Heart right ventricle (tissue), 16 donors: ENCODE data around the gene NCKIPSD. TPM values are rescaled to one million over a fixed set of nuclear protein-coding genes. Genes with fewer than 3 reads are reported as not detected.

Experiments
- ATAC-seq, 8 donors: fragments of 200-7000 bp; cut with Tn5 transposase; one replicate each; pipeline ENCODE4 v1.9.1; 2020; ENCODE audit warnings: mild to moderate bottlenecking in 8 of 8, moderate library complexity in 8 of 8, moderate number of reproducible peaks in 1 of 8
- DNase-seq, 2 donors: peaks; one replicate each; pipeline ENCODE4 v3.0.0-alpha.2; 2020
- H3K27ac ChIP-seq, 10 donors: fragments of 200-600 bp; sonication (generic) in 2 of 10; one replicate each; pipeline versions ENCODE4 v1.5.0 to v1.8.0; 2020 to 2022; ENCODE audit warnings: mild to moderate bottlenecking in 3 of 10
- H3K27me3 ChIP-seq, 7 donors: fragments of 200-600 bp; one replicate each; pipeline ENCODE4 v1.8.0; 2021 to 2022; ENCODE audit warnings: mild to moderate bottlenecking in 2 of 7
- H3K36me3 ChIP-seq, 9 donors: fragments of 200-600 bp; sonication (generic) in 1 of 9; one replicate each; pipeline versions ENCODE4 v1.5.0 to v1.8.0; 2020 to 2022; ENCODE audit warnings: mild to moderate bottlenecking in 2 of 9
- H3K4me1 ChIP-seq, 9 donors: fragments of 200-600 bp; sonication (generic) in 1 of 9; one replicate each; pipeline versions ENCODE4 v1.5.0 to v1.8.0; 2020 to 2022; ENCODE audit warnings: mild to moderate bottlenecking in 4 of 9
- H3K4me3 ChIP-seq, 10 donors: fragments of 200-600 bp; sonication (generic) in 2 of 10; one replicate each; pipeline versions ENCODE4 v1.5.0 to v1.8.0; 2020 to 2022; ENCODE audit warnings: mild to moderate bottlenecking in 7 of 10, moderate library complexity in 2 of 10
- H3K9me3 ChIP-seq, 11 donors: fragments of 200-600 bp in 10 of 11; sonication (generic) in 2 of 11; one replicate each; pipeline versions ENCODE4 v1.5.0 to v1.8.0; 2013 to 2022; ENCODE audit warnings: mild to moderate bottlenecking in 2 of 11, control low read depth in 1 of 11, moderate library complexity in 1 of 11
- CTCF ChIP-seq, 9 donors: fragments of 200-600 bp; sonication (generic) in 2 of 9; IDR thresholded peaks; one replicate each; pipeline versions ENCODE4 v1.5.0 to v1.8.0; 2021 to 2022; ENCODE audit warnings: antibody characterized with exemption in 9 of 9, mild to moderate bottlenecking in 5 of 9, moderate library complexity in 1 of 9
- WGBS, 2 donors: extraction: QIAGEN DNeasy Blood & Tissue Kit; methylation state at CpG; one replicate each; pipeline ENCODE4 v1.1.7; 2013; ENCODE audit warnings: inconsistent platforms in 1 of 2; 5-methylcytosine and 5-hydroxymethylcytosine counted together
- intact Hi-C, 10 donors: fragments of 100-400 bp; cut with DNase I; formaldehyde crosslinking; loops; one replicate each; pipeline versions ENCODE4 v1.11.1 to v1.14.2; 2022
- polyA plus RNA-seq, 2 donors: library from polyadenylated mRNA; stranded (reverse); fragments of 200-250 nt; gene quantifications; one replicate each; pipeline ENCODE4 v1.2.3, GENCODE V29; 2013
- total RNA-seq, 10 donors: library from RNA; stranded (reverse); fragmentation: NEBNext Ultra II Directional in 3 of 10; extraction: Animal tissue kit (Norgen Biotek cat#: 25700) in 3 of 10; gene quantifications; one replicate each; pipeline versions ENCODE4 v1.2.1 to v1.2.4, GENCODE V29; 2021 to 2023
- donor health status: Arrhythmogenic right ventricular cardiomyopathy.
- donor health status: ischemic (EF 13 %, LVEDD 7.1; RV severe dilation, severe dysfunction).
- donor health status: healthy with polysubstance abuse.
- donor health status: DM: no; HTN: yes; CAD: no.
- donor health status: DM: no; HTN: no; CAD: no.
- donor health status: ischemic (EF 25% LVEDD 6.9; RV normal size, moderate dysfunction).
- donor health status: ischemic (EF 25% LVEDD 5.7; RV mildly dilated, moderate dysfunction).
- donor health status: healthy.
- donor health status: DM: yes; HTN: yes; CAD: no.
- donor health status: Ischemic cardiomyopathy.
- donor health status: ischemic (EF 35%, LVEDD 5.7; RV mildly dilated, moderate dysfunction).
- donor health status: nonischemic (EF 11% LVEDD 7.7; RV severe dilation, severe dysfunction).
- donor health status: DM: yes; HTN: yes; CAD: no.
- donor health status: PGD.
- donor health status: ischemic (EF 29% LVEDD 5.4; RV normal size, mild dysfunction).
- donor health status: nonischemic (EF 23%, LVEDD 6.1; RV moderate dilation, normal function).

Gene NCKIPSD
- total and polyA plus RNA-seq, 12 donors: 9.4 to 21.1 (median 14.6) TPM

DNA sequence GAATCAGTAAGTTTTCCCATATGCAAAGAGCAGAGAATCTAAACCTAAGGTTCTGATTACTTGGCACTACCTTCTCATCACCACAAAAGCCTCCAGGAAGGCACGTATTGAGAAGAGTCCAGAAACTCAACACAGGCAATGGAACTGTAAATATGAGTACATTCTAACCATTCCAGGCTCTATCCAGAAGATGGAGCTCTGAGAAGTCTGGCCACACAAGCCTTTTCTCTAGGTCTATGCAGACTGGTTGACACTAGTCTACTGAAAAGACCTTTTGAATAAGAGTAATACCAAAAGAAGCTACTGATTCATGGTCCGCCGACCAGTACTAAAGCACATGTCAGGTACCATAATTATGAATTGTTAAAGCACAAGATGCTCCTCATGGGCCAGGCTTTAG lies 12.2 kb upstream of the NCKIPSD start:
- TF ChIP-seq CTCF (IDR thresholded peaks at IDR 0.05): no peak
- peaks cover 0 to 70% (median 14%) of the 10 kb centered on the region in 9 donors for H3K36me3 ChIP-seq
- intact Hi-C loops: no loop called here
- H3K9me3 ChIP-seq: no peaks in the 10 kb centered on the region
- no peak for DNase-seq
- peaks cover 0 to 66% (median 38%) of the 10 kb centered on the region in 9 donors for H3K4me1 ChIP-seq
- WGBS, 2 donors: 84 to 94% methylated on average over 3 of the region's 3 CpGs
- H3K4me3 ChIP-seq: no peak overlapping the region
- ATAC-seq: no peak
- no peak overlapping the region for H3K27ac ChIP-seq
- H3K27me3 ChIP-seq: no peaks in the 10 kb centered on the region

GRCh38 chr3:48696601-48697000 lies 10.9 kb upstream of the NCKIPSD start:
- H3K36me3 ChIP-seq: peaks cover 0 to 81% (median 22%) of the 10 kb centered on the region in 9 donors
- no peak for TF ChIP-seq CTCF (IDR thresholded peaks at IDR 0.05)
- H3K27ac ChIP-seq: peak overlapping the region in 4 of 10 donors; percentile 69 to 86 (median 79)
- no peak for ATAC-seq
- no peak for DNase-seq
- intact Hi-C loops: no loop called here
- H3K4me3 ChIP-seq: no peak overlapping the region
- H3K4me1 ChIP-seq: peaks cover 0 to 66% (median 34%) of the 10 kb centered on the region in 9 donors
- H3K9me3 ChIP-seq: no peaks in the 10 kb centered on the region
- H3K27me3 ChIP-seq: no peaks in the 10 kb centered on the region

- ATAC-seq: no peak
- 96 to 97% methylated on average over 5 of the region's 5 CpGs for WGBS, 2 donors
- peaks cover 0 to 81% (median 26%) of the 10 kb centered on the region in 9 donors for H3K36me3 ChIP-seq
These were observed 10.4 kb upstream of the NCKIPSD start for GRCh38 chr3:48696156-48696555.

GRCh38 chr3:48695393-48695753 lies 9.7 kb upstream of the NCKIPSD start:
- no peaks in the 10 kb centered on the region for H3K9me3 ChIP-seq
- DNase-seq (peak; percentile 60 to 62), ATAC-seq (peak; percentile 56 to 89 (median 82))
- intact Hi-C loops: no loop called here
- 54 to 67% methylated on average over 9 of the region's 9 CpGs for WGBS, 2 donors
- H3K27me3 ChIP-seq: no peaks in the 10 kb centered on the region
- H3K4me3 ChIP-seq: peak overlapping the region in 9 of 10 donors; percentile 23 to 57 (median 48)
- peaks cover 0 to 83% (median 31%) of the 10 kb centered on the region in 9 donors for H3K36me3 ChIP-seq
- TF ChIP-seq CTCF (IDR thresholded peaks at IDR 0.05): no peak
- H3K27ac ChIP-seq: peak overlapping the region; percentile 64 to 86 (median 77)
- H3K4me1 ChIP-seq: peaks cover 0 to 58% (median 29%) of the 10 kb centered on the region in 9 donors

More at GRCh38 chr3:48696156-48696555, 10.4 kb upstream of the NCKIPSD start:
- Histone ChIP-seq H3K27ac (peak overlapping the region in 5 of 10 donors; percentile 69 to 86 (median 78)), H3K4me3 (no peak overlapping the region), H3K4me1 (peaks cover 0 to 66% (median 34%) of the 10 kb centered on the region in 9 donors), H3K27me3 (no peaks in the 10 kb centered on the region), H3K9me3 (no peaks in the 10 kb centered on the region)
- no peak for TF ChIP-seq CTCF (IDR thresholded peaks at IDR 0.05)
- DNase-seq: no peak
- intact Hi-C loops: no loop called here
